ENCODE results near the gene MCCC1.
"Not testable (repeated sequence)": the region's sequence is repeated elsewhere in the genome, so short reads cannot be mapped to it uniquely, and the experiment has no call there.

The MCCC1 gene

DNA sequence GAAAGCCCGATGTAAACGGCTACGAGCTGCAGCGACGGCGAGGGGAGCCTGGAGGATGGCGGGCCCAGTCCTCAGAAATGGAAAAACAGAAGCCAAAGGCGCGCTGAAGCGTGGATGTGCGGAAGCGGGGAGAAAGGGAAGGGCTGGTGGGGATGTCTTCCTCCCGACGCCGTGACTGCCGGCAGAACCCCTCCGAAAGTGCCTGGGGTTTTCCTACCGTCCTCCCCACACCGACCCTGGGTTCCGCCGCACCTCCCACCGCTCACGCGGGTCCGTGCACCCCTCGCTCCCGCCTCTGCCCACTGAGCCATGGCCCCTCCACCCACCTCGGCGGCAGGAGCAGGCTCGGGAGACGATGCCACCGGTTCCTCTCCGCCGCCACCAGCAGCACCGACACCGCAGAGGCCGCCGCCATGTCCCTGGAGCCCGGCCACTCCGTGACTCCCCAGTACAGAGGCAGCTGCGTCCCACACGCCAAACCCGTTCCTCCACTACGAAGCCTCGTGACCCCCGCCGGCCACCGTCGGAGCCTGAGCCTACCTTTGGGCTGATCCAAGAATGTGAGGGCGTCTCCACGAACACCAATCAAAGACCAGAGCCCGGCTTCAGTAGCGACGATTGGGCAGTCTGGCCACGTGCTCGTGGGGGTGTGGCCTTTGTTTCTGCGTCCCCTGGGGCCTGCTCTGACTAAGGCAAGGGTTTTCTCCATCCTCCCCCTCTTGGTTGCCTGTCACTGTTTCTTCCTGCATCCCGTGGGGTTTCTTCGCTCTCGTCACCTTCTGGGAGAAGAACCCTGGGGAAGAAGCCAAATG lies at the start of gene MCCC1:
Gene MCCC1, minus strand, starts transcription at position 471 of the 812 bp plus-strand sequence. Its CDS starts 56 bp downstream, at position 415.
- peak; percentile 97 for DNase-seq

DNA sequence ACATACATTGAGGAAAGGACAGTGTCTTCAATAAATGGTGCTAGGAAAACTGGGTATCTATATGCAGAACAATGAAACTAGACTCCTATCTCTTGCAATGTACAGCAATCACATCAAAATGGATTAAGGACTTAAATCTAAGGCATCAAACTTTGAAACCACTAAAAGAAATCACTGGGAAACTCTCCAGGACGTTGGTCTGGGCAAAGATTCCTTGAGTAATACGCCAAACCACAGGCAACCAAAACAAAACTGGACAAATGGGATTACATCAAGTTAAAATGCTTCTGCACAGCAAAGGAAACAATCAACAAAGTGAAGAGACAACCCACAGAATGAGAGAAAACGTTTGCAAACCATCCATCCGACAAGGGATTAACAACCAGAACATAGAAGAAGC lies 48.8 kb upstream of the MCCC1 start:
- DNase-seq, result no peak

DNA sequence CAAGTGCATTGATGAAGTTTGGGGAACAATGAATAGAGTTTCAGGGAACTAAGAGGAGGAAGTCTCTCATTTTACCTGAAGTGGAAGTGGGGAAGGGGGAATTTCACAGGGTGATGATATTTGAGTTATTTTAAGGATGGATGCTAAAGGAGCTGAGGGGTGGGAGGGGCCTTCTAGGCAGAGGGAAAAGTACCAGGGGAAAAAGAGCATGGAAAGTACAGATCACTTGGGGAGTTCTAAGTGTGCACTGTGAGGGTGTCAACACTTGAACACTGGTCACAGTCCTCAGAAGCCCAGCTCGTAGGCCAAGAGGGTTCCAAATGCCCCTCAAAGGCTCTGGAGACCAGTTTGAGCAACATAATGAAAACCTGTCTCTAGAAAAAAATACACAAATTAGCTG lies 45.1 kb upstream of the MCCC1 start:
- DNase-seq, result no peak

DNA sequence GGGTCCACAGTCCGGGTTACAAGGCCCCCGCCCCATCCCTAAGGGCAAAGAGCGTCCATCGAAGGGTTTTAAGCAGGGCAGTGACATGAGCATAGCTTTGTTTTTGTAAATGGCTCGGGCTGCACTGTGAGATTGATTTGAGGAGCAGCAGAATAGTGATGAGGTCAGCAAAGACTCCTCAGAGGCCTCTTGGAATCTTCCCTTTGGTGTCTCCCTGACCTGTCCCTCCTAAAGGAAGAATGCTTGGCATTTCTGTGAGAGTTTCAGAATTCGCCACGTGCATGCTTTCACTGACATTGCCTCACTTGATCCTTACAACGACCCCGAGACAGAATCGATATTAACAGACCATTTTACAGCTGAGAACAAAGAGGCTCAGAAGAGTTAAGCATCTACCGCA lies 42.9 kb upstream of the MCCC1 start:
- DNase-seq, result no peak

DNA sequence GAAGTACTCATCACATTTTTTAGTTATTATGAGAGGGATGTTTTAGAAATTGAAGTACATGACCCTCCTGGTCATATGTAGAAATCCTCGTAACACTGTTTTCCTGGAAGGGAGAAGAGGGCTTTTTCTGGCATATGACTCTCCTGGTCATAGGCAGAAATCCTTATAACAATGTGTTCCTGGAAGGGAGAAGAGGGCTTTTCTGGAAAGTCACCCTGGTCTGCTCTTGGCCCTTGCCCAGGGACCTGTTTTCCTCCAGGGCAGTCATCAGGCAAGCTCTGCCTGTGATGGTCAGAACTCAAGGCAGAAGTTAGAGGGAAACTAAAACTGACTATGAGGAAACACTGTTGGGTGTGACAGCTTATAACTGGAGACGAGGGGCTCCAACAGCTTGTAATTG lies 35.5 kb upstream of the MCCC1 start:
- DNase-seq, result no peak

DNA sequence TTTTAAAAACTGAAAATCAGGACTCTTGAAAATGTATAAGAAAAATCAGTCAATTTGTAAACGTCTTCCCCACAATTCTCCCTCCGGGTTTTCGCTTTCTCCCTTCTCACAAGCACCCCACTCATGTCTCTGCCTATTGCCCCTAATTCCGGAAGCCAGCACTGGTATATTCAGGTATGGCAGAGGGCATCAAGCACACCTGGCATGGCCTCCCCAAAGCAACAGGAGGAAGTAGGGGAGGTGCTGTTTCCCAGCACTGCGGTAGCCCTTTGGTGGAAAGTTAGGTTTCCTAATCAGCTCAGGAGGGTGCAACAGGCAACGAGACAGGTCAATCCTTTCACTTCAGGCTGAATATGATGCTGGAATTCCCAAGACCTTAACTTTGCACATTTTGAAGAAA lies 33.1 kb upstream of the MCCC1 start:
- DNase-seq, result no peak

DNA sequence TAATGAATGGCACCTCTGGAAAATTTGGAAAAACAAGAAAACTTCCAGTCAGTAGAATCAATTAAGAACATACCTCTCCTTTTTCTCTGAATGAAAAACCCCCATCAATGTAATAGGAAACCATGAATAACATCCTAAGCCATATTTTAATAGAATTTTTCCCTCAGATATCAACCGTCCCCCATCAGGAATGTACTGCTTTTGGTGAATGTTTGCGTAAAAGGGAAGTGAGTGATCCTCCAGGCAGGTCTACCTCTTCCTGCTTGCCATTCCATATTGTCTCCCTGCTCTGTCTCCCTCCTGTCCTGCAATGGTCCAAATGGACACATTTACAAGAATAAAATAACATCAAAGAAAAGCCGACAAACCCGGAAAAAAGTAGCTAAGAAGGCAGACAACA lies 32.4 kb upstream of the MCCC1 start:
- DNase-seq, result no peak

DNA sequence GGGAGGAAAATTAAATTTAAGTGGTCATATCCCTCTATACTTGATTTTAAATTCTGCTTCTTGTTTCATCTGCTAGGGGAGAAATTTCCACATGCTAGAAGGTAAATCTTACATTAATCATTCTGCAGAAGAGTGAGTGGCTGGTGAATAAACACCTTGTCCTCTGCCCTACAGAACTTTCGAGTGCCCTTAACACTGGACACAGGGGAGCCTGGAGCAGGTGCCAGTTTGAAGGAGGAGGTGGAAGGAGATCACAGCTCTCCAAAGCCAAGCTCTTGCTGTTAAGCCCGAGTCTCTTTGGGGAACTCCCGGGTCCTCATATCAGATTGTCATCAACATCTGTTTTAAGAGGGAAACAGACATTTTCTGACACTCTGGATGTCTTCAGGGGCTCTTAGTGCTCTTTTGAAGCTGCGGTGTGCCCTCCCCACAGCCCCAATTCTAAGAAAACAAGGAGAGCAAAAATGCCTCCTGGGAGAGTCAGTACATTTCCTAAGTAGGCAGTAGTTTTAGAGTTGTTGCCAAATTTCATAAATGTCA lies 32.0 kb upstream of the MCCC1 start:
- DNase-seq, result no peak

DNA sequence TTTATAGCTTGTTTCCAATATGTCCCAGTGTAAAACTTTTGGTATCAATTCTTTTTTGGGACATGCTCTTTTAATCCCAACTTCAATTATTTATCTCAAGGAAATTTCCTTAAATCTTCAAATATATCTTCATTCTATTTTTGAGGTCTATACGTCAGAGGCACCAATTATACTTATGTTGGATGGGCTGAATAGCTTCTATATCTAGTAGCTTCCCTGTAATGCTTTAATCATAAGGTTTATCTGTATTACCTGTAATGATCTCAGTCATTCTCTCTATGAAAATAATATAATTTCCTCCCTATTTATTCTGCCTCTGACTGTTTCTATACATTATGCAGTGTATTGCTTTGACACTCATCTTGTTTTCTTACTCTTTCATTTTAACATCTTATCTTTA lies 29.9 kb upstream of the MCCC1 start:
- DNase-seq, result no peak

DNA sequence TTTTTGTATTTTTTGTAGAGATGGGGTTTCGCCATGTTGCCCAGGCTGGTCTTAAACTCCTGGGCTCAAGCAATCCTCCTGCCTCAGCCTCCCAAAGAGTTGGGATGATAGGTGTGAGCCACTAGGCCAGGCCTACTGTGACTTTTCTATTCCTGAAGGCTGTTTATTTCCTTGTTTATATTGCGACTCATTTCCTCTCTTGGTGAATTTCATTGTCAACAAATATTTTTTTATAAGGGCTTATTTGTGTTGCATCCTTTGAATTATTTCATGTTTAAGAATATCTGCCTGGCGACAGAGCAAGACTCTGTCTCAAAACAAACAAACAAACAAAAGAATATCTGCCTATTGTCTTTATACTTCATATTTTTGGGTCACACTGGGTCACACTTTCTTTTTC lies 29.4 kb upstream of the MCCC1 start:
- DNase-seq, result no peak

DNA sequence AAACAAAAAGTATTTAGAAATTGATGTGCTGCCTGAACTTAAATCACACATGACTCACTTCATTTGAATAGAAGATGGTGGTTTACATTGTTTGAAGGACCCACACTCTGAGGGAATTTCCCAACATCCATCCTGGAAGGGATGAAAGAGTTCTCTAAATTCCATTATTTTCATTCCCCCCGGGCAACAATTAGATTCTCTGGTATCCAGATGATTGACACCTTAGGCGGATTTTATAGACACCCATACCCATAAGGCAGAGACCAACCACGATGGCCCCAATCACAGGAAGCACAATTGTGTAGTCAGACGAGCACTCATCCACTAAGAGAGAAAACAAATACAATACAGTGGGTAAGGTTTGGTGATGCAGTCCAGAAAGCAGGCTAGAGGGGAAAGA lies 24.6 kb upstream of the MCCC1 start:
- no peak for DNase-seq

DNA sequence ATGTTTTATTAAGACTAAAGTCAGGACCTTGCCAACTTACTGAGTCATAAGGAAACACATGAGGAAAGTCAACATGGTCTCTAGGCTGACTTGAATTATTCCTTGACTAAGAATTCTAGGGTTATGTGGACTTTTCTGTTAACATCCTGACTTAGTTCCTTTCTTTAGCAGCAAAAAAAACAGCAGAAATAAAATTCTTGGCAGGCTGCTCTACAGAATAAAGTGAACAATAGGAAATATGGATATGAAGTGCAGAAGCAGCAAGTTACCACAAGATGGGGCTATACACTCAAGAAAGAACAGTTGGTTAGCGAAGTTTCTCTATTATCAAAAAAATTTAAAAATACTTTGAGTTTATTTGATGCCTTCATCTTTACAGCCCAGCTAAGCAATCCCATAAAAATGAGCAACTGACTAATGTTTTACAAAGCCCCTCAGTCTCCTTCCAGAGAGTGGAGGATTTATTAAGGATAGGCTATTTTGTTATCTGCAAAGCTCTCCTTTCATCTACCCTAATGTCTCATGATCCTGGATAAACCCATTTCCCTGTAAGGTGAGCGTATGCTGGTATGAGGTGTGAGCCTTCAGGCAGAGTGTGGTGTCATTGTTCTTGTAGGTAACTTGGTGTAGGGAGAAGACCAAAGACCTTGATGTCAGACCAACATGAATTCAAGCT lies 23.1 kb upstream of the MCCC1 start:
- DNase-seq, result no peak

DNA sequence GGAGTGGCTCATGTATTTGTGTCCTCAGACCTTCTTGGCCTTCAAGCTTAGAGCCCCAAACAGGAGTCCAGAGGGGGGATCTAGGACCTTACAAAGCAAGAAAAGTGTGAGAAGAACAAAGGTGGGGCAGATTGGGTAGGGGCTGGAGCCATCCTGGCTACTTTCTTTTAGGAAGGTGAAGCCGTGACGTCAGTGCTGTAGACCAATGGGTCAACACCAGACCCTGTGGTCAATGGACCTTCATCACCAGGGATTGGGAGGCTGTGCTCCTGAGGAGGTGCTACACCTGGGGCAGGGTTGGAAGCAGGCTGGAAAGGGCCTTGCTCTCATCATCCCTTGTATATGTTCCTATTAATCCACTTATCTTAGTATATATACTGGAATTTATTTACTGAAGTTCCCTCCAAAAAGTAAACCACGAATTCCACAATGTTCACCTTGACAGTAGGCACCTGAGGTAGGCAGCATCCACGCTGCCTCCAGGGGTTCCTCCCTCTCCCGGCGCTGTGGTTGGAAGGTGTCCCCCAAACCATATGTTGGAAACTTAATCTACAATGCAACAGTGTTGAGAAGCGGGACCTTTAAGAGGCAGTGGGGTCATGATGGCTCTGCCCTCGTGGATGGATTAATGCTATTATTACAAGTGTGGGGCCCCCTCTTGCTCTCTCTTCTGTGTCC lies 21.4 kb upstream of the MCCC1 start:
- DNase-seq, result no peak

DNA sequence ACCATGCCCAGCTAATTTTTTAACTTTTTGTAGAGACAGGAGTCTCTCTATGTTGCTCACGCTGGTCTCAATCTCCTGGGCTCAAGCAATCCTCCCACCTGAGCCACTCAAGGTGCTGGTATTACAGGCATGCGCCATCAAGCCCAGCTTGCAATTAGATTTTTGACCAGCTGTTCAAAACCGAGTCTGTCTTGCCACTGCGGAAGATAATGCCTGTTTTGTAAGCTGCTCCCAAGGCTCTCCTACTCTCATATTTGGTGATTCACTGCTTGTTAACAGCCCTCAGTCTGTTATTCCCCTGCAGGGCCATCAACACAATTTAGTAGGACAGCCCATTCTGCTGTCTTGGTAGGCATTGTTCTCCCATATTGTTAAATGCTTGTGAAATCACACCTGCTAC lies 17.8 kb upstream of the MCCC1 start:
- no peak for DNase-seq

DNA sequence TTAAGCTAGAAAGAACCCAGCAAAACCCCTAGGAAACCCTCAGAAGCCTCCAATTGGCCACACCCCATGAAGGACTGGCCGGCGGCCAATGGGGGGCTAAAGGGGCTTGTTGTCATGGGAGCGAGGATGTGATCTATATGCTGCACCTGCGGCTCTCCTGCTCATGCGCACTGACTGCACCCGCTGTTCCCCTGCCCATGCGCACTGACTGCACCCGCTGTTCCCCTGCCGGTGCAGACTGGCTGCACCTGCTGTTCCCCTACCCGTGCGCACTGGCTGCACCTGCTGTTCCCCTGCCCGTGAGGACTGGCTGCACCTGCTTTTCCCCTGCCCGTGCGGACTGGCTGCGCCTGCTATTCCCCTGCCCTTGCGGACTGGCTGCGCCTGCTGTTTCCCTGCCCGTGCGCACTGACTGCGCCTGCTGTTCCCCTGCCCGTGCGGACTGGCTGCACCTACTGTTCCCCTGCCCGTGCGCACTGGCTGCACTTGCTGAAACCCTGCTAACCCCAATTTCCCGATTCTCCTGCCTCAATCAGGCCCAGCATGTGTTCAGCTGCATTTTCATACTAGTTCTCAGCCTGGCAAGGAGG lies 16.8 kb upstream of the MCCC1 start:
- DNase-seq, result peak; percentile 80

DNA sequence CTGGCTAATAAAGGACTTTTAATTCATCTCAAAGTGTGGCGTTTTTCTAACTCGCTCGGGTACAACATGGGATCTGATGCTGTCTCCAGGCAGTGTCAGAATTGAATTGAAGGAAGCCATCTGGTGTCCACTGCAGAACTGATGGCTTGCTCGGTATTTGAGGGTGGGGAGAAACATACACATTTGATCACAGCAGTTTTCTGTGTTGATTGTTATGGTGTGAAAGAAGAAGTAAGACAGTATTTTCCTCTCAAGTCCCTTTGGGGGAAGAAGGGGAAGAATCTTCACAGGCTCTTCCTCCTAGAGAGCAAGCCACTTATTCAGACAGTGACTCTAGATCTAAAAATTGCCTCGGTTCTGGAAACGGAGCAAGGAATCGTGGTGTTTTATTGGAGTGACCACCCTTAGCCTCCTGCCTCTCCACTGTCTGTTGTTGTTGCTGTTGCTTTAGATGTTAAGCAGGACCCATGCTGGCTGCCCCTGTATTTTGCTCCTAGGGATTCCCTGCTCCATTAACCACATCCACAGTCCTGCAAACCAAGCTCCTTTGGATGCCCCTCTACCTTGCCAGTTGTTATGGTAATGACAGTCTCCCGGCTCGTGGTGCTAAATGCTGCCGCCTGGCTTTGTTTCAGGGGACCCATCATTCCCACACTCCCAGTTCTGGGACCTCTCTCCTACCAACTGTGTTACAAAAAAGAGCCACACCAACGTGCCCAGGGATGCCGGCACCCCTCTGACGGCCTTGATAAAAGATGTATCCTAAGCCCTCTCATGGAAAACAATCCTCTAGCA lies 15.3 kb upstream of the MCCC1 start:
- DNase-seq, result no peak

DNA sequence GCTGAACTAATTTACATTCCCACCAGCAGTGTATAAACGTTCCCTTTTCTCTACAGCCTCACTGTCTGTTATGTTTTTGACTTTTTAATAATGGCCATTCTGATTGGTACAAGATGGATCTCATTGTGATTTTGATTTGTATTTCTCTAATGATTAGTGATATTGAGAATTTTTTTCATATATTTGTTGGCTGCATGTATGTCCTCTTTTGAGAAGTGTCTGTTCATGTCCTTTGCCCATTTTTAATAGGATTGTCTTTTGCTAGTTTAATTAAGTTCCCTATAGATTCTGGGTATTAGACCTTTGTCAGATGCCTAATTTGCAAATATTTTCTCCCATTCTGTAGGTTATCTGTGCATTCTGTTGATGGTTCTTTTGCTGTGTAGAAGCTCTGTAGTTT lies 10.6 kb upstream of the MCCC1 start:
- DNase-seq, result not testable (repeated sequence)

DNA sequence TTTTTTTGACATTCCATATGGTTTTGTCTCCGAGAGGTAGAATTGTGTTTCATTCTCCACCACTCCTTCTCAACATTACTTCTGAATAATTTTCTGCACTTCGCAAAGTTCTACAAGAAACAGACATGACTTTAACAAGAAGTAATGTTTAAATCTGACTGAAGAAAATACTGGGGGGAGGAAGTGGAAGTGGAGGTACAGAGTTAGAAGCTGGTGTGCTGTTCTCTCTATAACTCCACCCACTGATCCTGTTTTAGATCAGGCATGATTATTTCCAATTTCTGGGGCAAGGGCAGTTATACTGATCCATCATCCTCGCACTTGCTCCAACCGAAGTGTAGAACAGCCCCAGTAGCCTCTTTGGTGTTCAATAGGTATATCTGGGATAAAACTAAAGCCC lies 9.2 kb upstream of the MCCC1 start:
- DNase-seq, result no peak

DNA sequence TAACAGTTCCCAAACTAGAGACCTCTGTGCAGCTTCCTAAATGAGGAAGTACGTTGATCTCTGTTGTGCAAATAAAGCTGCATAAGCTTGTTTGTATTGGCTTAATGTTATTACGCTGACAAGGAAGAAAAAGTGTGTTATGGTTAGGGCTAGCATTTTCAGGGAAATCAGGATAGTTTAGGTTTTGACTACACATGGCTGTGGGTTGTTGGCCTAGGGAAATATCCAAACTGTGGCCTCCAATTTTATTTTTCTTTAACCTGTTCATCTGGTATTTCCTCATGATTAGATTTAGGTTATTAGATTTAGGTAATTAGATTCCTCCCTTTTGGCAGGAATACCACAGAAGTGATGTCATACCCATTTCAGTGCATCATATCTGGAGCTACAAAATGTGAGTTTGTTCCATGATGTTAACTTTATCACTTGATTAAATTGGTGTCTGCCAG lies 8.7 kb upstream of the MCCC1 start:
- no peak for DNase-seq

DNA sequence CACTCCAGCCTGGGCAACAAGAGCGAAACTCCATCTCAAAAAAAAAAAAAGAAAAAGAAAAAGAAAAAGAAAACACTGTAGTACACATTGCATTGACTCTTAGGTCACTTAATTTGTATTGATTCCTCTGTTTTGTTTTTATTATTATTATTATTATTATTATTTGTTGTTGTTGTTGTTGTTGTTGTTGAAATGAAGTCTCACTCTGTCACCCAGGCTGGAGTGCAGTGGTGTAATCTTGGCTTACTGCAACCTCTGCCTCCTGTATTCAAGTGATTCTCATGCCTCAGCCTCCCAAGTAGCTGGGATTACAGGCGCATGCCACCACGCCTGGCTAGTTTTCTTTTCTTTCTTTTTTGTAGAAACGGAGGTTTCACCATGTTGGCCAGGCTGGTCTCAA lies 8.1 kb upstream of the MCCC1 start:
- DNase-seq, result not testable (repeated sequence)

DNA sequence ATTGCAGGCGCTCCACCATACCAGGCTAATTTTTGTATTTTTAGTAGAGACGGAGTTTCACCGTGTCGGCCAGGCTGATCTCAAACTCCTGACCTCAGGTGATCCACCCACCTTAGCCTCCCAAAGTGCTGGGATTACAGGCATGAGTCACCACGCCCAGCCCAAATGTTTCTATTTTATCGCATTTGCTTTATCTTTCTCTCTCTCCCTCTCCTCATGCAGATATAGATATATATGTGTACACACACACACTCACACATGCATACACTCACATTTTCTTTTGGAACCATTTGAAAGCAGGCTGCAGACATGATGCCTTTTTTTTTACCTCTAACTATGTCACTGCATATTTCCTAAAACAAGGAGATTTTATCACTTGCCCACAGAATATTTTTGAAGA lies 7.3 kb upstream of the MCCC1 start:
- no peak for DNase-seq

DNA sequence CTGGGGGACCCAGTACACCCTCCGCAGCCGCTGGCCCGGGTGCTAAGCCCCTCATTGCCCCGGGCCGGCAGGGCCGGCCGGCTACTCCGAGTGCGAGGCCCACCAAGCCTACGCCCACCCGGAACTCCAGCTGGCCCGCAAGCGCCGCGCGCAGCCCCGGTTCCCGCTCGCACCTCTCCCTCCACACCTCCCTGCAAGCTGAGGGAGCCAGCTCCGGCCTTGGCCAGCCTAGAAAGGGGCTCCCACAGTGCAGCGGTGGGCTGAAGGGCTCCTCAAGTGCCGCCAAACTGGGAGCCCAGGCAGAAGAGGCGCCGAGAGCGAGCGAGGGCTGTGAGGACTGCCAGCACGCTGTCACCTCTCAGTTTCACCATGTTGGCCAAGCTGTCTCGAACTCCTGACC lies 4.7 kb upstream of the MCCC1 start:
- DNase-seq, result not testable (repeated sequence)

Data from activated CD8-positive, alpha-beta memory T cell treated with anti-CD3 and anti-CD28 coated beads for 24 hours (primary cell).